Occipital lobe (tissue), 2 donors: ENCODE results near the gene MAGI1. TPM values are rescaled to one million over a fixed set of nuclear protein-coding genes. Genes with fewer than 3 reads are reported as not detected.

Source experiments
- DNase-seq: peaks from one replicate; lab custom pipeline; 2025; lab: John Stamatoyannopoulos, UW
- total RNA-seq: library from RNA; depleted of rRNA; stranded (reverse); fragments of >200 nt; gene quantifications from one replicate; pipeline ENCODE4 v1.2.3, GENCODE V29; 2014

The MAGI1 gene
- total RNA-seq, 1 donor from 2014 or later: 49.4 TPM

- no peak for DNase-seq
These were observed 24.1 kb downstream of the MAGI1 start for GRCh38 chr3:66014651-66015050.

- no peak for DNase-seq
These were observed 24.7 kb downstream of the MAGI1 start for GRCh38 chr3:66014056-66014455.

GRCh38 chr3:66012711-66013110, 26.0 kb downstream of the MAGI1 start:
- no peak for DNase-seq

GRCh38 chr3:66010739-66011655, 27.7 kb downstream of the MAGI1 start:
- DNase-seq: no peak

GRCh38 chr3:66010348-66010738, 28.4 kb downstream of the MAGI1 start:
- no peak for DNase-seq

GRCh38 chr3:66004244-66004643, 34.5 kb downstream of the MAGI1 start:
- DNase-seq: no peak

GRCh38 chr3:66001626-66002025, 37.1 kb downstream of the MAGI1 start:
- DNase-seq: no peak

GRCh38 chr3:66000506-66000905, 38.2 kb downstream of the MAGI1 start:
- no peak for DNase-seq

- no peak for DNase-seq
These were observed 39.1 kb downstream of the MAGI1 start for GRCh38 chr3:65999606-66000005.

- no peak for DNase-seq
These were observed 42.1 kb downstream of the MAGI1 start for GRCh38 chr3:65996589-65996988.

- no peak for DNase-seq
These were observed 43.2 kb downstream of the MAGI1 start for GRCh38 chr3:65995515-65995914.

GRCh38 chr3:65995030-65995429, 43.7 kb downstream of the MAGI1 start:
- DNase-seq: no peak

- DNase-seq: no peak
These were observed 45.4 kb downstream of the MAGI1 start for GRCh38 chr3:65993134-65993900.

- DNase-seq: no peak
These were observed 46.6 kb downstream of the MAGI1 start for GRCh38 chr3:65992106-65992505.

GRCh38 chr3:65988411-65989180, 50.1 kb downstream of the MAGI1 start:
- DNase-seq: no peak

GRCh38 chr3:65986285-65986684, 52.4 kb downstream of the MAGI1 start:
- no peak for DNase-seq

GRCh38 chr3:65984975-65985374, 53.7 kb downstream of the MAGI1 start:
- DNase-seq: no peak

- no peak for DNase-seq
These were observed 55.6 kb downstream of the MAGI1 start for GRCh38 chr3:65983100-65983499.

GRCh38 chr3:65979731-65980130, 59.0 kb downstream of the MAGI1 start:
- no peak for DNase-seq

GRCh38 chr3:65979162-65979561, 59.6 kb downstream of the MAGI1 start:
- no peak for DNase-seq

- DNase-seq: no peak
These were observed 60.6 kb downstream of the MAGI1 start for GRCh38 chr3:65978116-65978515.

GRCh38 chr3:65975032-65975431, 63.7 kb downstream of the MAGI1 start:
- DNase-seq: no peak
